ENCODE results near the gene TCAP. TPM values are rescaled to one million over a fixed set of nuclear protein-coding genes. Genes with fewer than 3 reads are reported as not detected.

TCAP gene
- total RNA-seq, 3 donors from 2014 or later (not counting 1 experiment from before 2014, with no cell fraction given) = 1.3 to 3.8 (median 2.4) TPM

DNA sequence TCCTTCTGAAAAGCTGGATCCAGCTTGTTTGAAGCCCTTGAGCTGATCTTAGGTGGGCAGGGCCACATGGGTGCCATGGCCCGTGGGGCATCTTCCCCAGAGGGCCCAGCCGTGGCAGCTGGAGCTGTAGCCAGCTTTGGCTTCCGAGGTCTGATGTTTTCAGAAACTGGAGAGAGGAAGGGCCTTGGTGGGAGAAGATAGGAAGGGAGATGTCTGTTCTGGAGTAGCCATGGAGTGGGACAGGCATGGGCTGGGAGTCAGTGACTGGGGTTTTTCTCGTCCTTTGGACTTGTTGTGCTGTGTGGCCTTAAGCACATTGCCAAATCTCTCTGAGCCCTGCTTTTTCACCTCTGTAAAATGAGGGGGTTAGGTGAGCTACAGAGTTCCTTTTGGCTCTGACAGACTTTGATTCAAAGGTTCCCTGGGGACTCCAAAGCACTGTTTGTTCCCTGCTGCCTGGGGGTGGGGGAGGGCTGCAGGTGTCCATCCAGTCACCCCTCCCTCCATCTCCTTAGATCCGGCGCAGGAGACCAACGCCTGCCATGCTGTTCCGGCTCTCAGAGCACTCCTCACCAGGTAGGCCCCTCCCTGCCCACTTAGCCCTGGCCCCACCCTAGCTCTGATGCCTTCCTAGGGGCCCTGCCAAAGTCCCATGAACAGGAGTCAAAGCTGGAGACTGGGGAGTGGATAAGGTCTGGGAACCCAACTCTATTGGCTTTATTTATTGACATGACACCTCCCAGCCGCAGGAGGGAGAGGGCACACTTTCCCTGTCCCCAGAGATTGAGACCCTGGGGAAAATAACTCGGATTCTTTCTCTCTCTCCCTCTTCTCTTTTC, 36.3 kb upstream of the TCAP start:
- peaks cover 10 to 34% of the 10 kb centered on the region in 2 donors for H3K27me3 Mint-ChIP-seq (ENCODE audit: low read depth in 2 of 2)
- H3K4me1 Mint-ChIP-seq = peaks cover 0 to 17% of the 10 kb centered on the region in 2 donors
- ATAC-seq (no peak), DNase-seq (no peak)
- 88% methylated on average over 10 of the region's 10 CpGs for WGBS (ENCODE audit: insufficient coverage)
- no peak overlapping the region for H3K4me3 Mint-ChIP-seq
- TF ChIP-seq, protein P1, sequence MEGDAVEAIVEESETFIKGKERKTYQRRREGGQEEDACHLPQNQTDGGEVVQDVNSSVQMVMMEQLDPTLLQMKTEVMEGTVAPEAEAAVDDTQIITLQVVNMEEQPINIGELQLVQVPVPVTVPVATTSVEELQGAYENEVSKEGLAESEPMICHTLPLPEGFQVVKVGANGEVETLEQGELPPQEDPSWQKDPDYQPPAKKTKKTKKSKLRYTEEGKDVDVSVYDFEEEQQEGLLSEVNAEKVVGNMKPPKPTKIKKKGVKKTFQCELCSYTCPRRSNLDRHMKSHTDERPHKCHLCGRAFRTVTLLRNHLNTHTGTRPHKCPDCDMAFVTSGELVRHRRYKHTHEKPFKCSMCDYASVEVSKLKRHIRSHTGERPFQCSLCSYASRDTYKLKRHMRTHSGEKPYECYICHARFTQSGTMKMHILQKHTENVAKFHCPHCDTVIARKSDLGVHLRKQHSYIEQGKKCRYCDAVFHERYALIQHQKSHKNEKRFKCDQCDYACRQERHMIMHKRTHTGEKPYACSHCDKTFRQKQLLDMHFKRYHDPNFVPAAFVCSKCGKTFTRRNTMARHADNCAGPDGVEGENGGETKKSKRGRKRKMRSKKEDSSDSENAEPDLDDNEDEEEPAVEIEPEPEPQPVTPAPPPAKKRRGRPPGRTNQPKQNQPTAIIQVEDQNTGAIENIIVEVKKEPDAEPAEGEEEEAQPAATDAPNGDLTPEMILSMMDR (IDR thresholded peaks at IDR 0.05) = no peak
- Histone ChIP-seq H3K27me3 (ENCODE audit: control insufficient read depth, insufficient read depth, low read length) (peaks cover 13% of the 10 kb centered on the region), H3K9me3 (ENCODE audit: control insufficient read depth, insufficient read depth, low read length) (no peaks in the 10 kb centered on the region), H3K27ac (ENCODE audit: low read length) (no peak overlapping the region), H3K36me3 (ENCODE audit: control insufficient read depth, insufficient read depth, low read length) (no peaks in the 10 kb centered on the region), H3K4me3 (ENCODE audit: low read length) (no peak overlapping the region), H3K4me1 (ENCODE audit: control insufficient read depth, insufficient read depth, low read length) (peaks cover 6% of the 10 kb centered on the region)
- H3K9me3 Mint-ChIP-seq = no peaks in the 10 kb centered on the region
- intact Hi-C loops (cut with micrococcal nuclease) = no loop called here
- no peak overlapping the region for H3K27ac Mint-ChIP-seq
- H3K36me3 Mint-ChIP-seq = no peaks in the 10 kb centered on the region

DNA sequence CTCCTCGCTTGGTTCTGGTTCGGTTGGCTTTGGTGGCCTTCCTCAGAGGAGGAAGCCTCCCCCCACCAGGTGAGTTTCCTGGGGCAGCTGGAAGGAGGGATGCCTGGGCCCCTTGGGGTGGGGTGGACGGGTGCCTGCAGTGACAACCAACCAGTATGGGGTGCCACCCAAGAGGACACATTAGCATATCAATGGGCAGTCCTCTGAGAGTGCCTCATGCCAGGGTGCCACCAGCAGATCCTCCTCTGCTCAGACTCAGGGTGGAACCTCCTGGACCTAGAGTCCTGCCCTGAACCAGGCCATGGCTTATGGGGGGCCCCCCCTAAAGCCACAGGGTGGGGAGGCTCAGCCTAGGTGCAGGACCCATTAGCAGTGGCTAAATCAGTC, 35.7 kb upstream of the TCAP start:
- no peak overlapping the region for H3K27ac ChIP-seq (ENCODE audit: low read length)
- Mint-ChIP-seq H3K4me3 (no peak overlapping the region), H3K27ac (no peak overlapping the region), H3K36me3 (no peaks in the 10 kb centered on the region), H3K4me1 (peaks cover 0 to 20% of the 10 kb centered on the region in 2 donors), H3K9me3 (no peaks in the 10 kb centered on the region), H3K27me3 (ENCODE audit: low read depth in 2 of 2) (peaks cover 10 to 34% of the 10 kb centered on the region in 2 donors)
- WGBS (ENCODE audit: insufficient coverage) = 82% methylated on average over 2 of the region's 3 CpGs
- DNase-seq = no peak
- H3K27me3 ChIP-seq (ENCODE audit: control insufficient read depth, insufficient read depth, low read length) = peaks cover 13% of the 10 kb centered on the region
- TF ChIP-seq, protein P1 (IDR thresholded peaks at IDR 0.05) = no peak
- peaks cover 6% of the 10 kb centered on the region for H3K4me1 ChIP-seq (ENCODE audit: control insufficient read depth, insufficient read depth, low read length)
- H3K4me3 ChIP-seq (ENCODE audit: low read length) = no peak overlapping the region
- intact Hi-C loops (cut with micrococcal nuclease) = no loop called here
- ATAC-seq = no peak
- H3K36me3 ChIP-seq (ENCODE audit: control insufficient read depth, insufficient read depth, low read length) = no peaks in the 10 kb centered on the region
- no peaks in the 10 kb centered on the region for H3K9me3 ChIP-seq (ENCODE audit: control insufficient read depth, insufficient read depth, low read length)

DNA sequence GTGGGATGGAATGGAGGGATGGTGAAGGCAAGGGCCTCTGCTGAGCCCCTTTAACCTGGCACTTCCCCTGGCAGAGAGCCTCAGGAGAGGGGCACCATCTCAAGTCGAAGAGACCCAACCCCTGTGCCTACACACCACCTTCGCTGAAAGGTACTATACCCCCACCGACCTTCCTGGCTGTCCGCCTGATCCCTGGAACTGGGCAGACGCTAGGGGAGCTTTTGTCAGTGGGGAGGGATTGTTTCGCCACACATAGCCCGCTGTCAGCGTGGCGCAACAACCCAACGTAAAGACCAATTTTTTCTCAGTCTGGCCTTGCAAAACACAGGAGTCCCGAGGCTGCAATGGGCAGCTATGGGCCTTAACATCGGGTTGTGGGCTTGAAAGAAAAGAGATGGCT, 35.3 kb upstream of the TCAP start:
- WGBS (ENCODE audit: insufficient coverage) = 89% methylated on average over 11 of the region's 12 CpGs
- H3K36me3 Mint-ChIP-seq = no peaks in the 10 kb centered on the region
- TF ChIP-seq, protein P1 (IDR thresholded peaks at IDR 0.05) = no peak
- H3K9me3 Mint-ChIP-seq = no peaks in the 10 kb centered on the region
- H3K4me3 Mint-ChIP-seq = no peak overlapping the region
- peaks cover 0 to 18% of the 10 kb centered on the region in 2 donors for H3K4me1 Mint-ChIP-seq
- peaks cover 10 to 34% of the 10 kb centered on the region in 2 donors for H3K27me3 Mint-ChIP-seq (ENCODE audit: low read depth in 2 of 2)
- DNase-seq = no peak
- intact Hi-C loops (cut with micrococcal nuclease) = no loop called here
- Histone ChIP-seq H3K27ac (ENCODE audit: low read length) (no peak overlapping the region), H3K4me1 (ENCODE audit: control insufficient read depth, insufficient read depth, low read length) (peaks cover 6% of the 10 kb centered on the region), H3K27me3 (ENCODE audit: control insufficient read depth, insufficient read depth, low read length) (peaks cover 13% of the 10 kb centered on the region), H3K36me3 (ENCODE audit: control insufficient read depth, insufficient read depth, low read length) (no peaks in the 10 kb centered on the region), H3K4me3 (ENCODE audit: low read length) (no peak overlapping the region), H3K9me3 (ENCODE audit: control insufficient read depth, insufficient read depth, low read length) (no peaks in the 10 kb centered on the region)
- no peak overlapping the region for H3K27ac Mint-ChIP-seq
- no peak for ATAC-seq

All from natural killer cell (primary cell).